ENCODE results near the gene COL4A2. TPM values are rescaled to one million over a fixed set of nuclear protein-coding genes. Genes with fewer than 3 reads are reported as not detected.

The COL4A2 gene
- total RNA-seq (2014; rRNA removed) = 74.5 and 127 TPM in 2 replicates
- percentile 57 among the genes with signal in this experiment for Bru-seq, nascent RNA
- BruChase-seq, experiment 1, labeled RNA remaining after a 6-hour chase = percentile 52 among the genes with signal in this experiment
- percentile 54 among the genes with signal in this experiment for BruChase-seq, experiment 2, labeled RNA remaining after a 2-hour chase
- long read RNA-seq, full-length matches to known transcripts = 11 of 65 reads
- long read RNA-seq, partial matches to known transcripts = 45 of 65 reads
- long read RNA-seq, other reads (novel, unspliced or antisense) = 9 of 65 reads

DNA sequence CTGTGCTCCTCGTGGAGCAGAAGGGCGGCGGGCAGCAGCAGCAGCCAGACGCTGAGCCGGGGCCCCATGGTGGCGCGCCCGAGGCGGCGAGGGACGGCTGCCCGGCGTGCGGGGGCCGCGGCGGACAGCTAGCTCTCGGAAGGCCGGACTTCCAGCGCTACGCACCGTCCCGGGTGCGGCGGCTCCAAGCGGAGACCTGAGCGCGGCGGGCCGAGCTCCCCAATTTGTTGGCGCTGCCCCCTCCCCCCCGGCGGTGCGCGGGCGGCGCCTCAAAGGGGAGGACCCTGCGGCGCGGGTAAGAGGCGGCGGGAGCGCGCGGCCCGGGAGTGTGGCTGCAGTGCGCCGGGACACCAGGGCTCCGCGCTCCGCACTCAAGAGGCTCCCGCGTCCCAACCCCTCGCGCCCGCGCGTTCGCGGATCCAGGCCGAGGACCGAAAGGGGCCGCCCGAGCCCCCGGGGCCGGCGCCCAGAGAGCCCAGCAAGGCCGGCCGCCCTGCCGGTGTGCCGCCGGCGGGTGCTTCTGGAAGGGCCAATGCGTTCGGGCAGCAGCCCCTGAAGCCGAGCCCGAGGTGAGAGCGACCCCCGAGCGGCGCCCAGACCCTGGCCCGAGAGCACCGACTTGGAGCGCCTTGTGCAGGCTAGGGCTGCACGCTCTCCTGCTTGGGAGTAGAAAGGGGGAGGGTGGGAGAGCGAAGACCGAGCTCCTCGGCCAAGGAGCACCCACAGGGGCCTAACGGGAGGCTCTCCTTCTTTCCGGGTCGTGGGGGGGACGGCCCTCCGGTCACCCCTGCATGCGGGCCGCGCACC, at the start of gene COL4A2, which contains the start of gene COL4A1:
TSS of gene COL4A2 (plus strand) at position 325 of the 807 bp plus-strand sequence. CDS start 620 bp downstream, outside the sequence.
TSS of gene COL4A1 (minus strand) at position 198 of the 807 bp plus-strand sequence. CDS start at position 68, 130 bp downstream.
- ChIA-PET CTCF (no interaction called here), POLR2A (ENCODE audit: unreplicated experiment) (interaction anchor here (0.5 to 1.1 kb wide), 8 partner anchors 9 to 1912 kb away, joined by 3 to 6 read pairs (median 4); no protein-coding TSS in a partner anchor)
- Histone ChIP-seq H3K27me3 (ENCODE audit: low read length) (no peaks in the 10 kb centered on the region), H3K9ac (ENCODE audit: low read length) (peak within 1 kb of the TSS; percentile 91), H3K4me1 (ENCODE audit: insufficient read depth, low read length) (peaks cover 42% of the 10 kb centered on the region), H3F3A (ENCODE audit: low read length, unreplicated experiment) (no peaks in the 10 kb centered on the region), H3K9me2 (replicated peaks; ENCODE audit: low read length) (no peaks in the 10 kb centered on the region), H3K4me3 (ENCODE audit: low read length) (peak within 1 kb of the TSS; percentile 72), H4K20me1 (ENCODE audit: low read length) (no peaks in the 10 kb centered on the region), H3K36me3 (ENCODE audit: low read depth, low read length) (no peaks in the 10 kb centered on the region), H3K9me3 (ENCODE audit: low read length) (no peaks in the 10 kb centered on the region), H3K4me2 (ENCODE audit: low read length) (peak within 1 kb of the TSS; percentile 80), H3K79me2 (ENCODE audit: low read length) (peaks cover 74% of the 10 kb centered on the region), H3K27ac (ENCODE audit: low read length) (peak within 1 kb of the TSS; percentile 49), H2AFZ (ENCODE audit: low read length) (peak within 1 kb of the TSS; percentile 69)
- intact Hi-C loops (cut with micrococcal nuclease) = loop anchor here (5.0 kb wide), 1 partner anchor 105 kb away; no protein-coding TSS in a partner anchor
- TF ChIP-seq EZH2 (IDR thresholded peaks at IDR 0.05; ENCODE audit: low read length, unreplicated experiment) (no peak), CTCF (conservative IDR thresholded peaks at IDR 0.05; ENCODE audit: low read depth, low read length) (no peak), EZH2phosphoT487 (IDR thresholded peaks at IDR 0.05; ENCODE audit: borderline replicate concordance, low read length) (no peak)
- no TSS peak for BruUV-seq (replicated peaks)
- DNase-seq = peak; percentile 65
- ATAC-seq = peak; percentile 48

- H3K9ac ChIP-seq (ENCODE audit: low read length) = no peak overlapping the region
- no peaks in the 10 kb centered on the region for H3K36me3 ChIP-seq (ENCODE audit: low read depth, low read length)
- ChIA-PET POLR2A (ENCODE audit: unreplicated experiment) (no interaction called here), CTCF (no interaction called here)
- no peaks in the 10 kb centered on the region for H3K27me3 ChIP-seq (ENCODE audit: low read length)
- peaks cover 10% of the 10 kb centered on the region for H3K4me1 ChIP-seq (ENCODE audit: insufficient read depth, low read length)
- intact Hi-C loops (cut with micrococcal nuclease) = no loop called here
- H4K20me1 ChIP-seq (ENCODE audit: low read length) = no peaks in the 10 kb centered on the region
- no peak overlapping the region for H3K27ac ChIP-seq (ENCODE audit: low read length)
- H3K79me2 ChIP-seq (ENCODE audit: low read length) = no peaks in the 10 kb centered on the region
- no peak overlapping the region for H2AFZ ChIP-seq (ENCODE audit: low read length)
- no peaks in the 10 kb centered on the region for H3K9me3 ChIP-seq (ENCODE audit: low read length)
- no peak for TF ChIP-seq CTCF (conservative IDR thresholded peaks at IDR 0.05; ENCODE audit: low read depth, low read length)
- no TSS peak for BruUV-seq (replicated peaks)
- no peaks in the 10 kb centered on the region for H3F3A ChIP-seq (ENCODE audit: low read length, unreplicated experiment)
- ATAC-seq (no peak), DNase-seq (no peak)
- H3K4me3 ChIP-seq (ENCODE audit: low read length) = no peak overlapping the region
- H3K9me2 ChIP-seq (replicated peaks; ENCODE audit: low read length) = no peaks in the 10 kb centered on the region
- H3K4me2 ChIP-seq (ENCODE audit: low read length) = no peak overlapping the region
These were observed 49.7 kb upstream of the COL4A2 start for GRCh38 chr13:110257408-110257807.
